Gastroesophageal sphincter (tissue), 3 donors: Measurements from ENCODE around the gene FRA10AC1.

Experiments used
- CTCF ChIP-seq, 4 experiments: fragments of 200-600 bp in 2 of 4; fragments of 450-650 bp in 2 of 4; sonication (generic) in 1 of 4; IDR thresholded peaks; one replicate each; pipeline ENCODE4 v1.5.1; 2017 to 2019; ENCODE audit warnings: antibody characterized with exemption in 4 of 4, mild to moderate bottlenecking in 2 of 4, moderate library complexity in 2 of 4
- EP300 ChIP-seq: sonication (generic); formaldehyde crosslinking; IDR thresholded peaks from one replicate; pipeline ENCODE4 v1.6.1; 2017; ENCODE audit warnings: antibody characterized with exemption, mild to moderate bottlenecking
- POLR2A ChIP-seq, 2 donors: fragments of 450-650 bp; IDR thresholded peaks; one replicate each; pipeline ENCODE4 v1.6.1; 2017; ENCODE audit warnings: antibody characterized with exemption in 2 of 2, mild to moderate bottlenecking in 2 of 2, moderate library complexity in 1 of 2
- POLR2AphosphoS5 ChIP-seq: sonication (generic); formaldehyde crosslinking; IDR thresholded peaks from one replicate; pipeline ENCODE4 v1.6.1; 2017; ENCODE audit warnings: antibody characterized with exemption

GRCh38 chr10:93710333-93710909 lies 8.0 kb upstream of the FRA10AC1 start:
- TF ChIP-seq POLR2A (IDR thresholded peaks at IDR 0.05) (no peak), CTCF (IDR thresholded peaks at IDR 0.05) (no peak), EP300 (no peak), POLR2AphosphoS5 (no peak)
